ENCODE measurements around the gene LMAN1L.

Gene LMAN1L

DNA sequence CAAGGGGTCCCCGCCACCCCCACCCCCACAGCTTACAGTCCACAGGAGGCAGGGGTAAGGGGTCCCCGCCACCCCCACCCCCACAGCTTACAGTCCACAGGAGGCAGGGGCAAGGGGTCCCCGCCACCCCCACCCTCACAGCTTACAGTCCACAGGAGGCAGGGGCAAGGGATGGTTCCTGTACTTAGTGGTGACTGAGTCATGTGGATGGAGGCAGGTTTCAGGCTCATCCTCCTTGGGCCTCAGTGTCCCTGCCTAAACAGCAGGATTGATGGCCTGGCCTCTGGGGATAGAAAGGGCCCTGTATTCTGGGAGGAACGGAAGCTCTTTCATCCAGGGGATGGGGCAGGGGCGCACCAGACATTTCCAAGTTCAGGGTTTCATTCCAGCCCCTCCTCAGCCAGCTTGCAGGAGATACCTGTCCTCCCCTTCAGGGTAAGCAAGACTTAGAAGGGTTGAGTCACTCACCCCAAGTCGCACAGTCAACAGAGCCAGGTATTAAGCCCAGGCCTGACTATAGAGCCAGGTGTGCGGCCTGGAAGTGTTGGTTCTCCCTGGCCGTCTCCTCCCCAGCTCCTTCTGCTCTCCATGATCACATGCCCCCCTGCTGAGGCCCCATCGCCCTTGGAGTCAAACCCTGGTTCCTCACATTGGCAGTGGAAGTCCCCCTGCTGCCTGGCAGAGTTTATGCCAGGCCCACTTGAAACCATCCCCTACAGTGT is 18.2 kb upstream of the LMAN1L start:
- FAIRE-seq = no peak

DNA sequence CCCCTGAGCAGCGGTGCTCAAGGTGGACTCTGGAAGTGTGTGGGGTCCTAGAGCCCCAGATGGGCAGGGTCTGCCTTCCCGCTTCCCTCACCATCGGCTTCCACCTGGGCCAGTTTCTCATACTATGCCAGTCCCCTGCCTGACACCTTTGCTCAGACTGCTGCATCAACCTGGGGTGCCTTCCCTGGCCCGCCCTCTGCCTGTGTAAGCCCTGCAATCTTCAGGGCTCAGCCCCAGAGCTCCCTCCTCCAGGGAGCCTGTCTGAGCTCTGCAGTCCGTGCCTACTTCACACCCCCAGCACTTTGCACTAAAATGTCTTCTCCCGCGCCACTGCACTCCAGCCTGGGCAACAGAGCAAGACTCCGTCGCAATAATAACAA is 17.7 kb upstream of the LMAN1L start:
- no peak for FAIRE-seq

DNA sequence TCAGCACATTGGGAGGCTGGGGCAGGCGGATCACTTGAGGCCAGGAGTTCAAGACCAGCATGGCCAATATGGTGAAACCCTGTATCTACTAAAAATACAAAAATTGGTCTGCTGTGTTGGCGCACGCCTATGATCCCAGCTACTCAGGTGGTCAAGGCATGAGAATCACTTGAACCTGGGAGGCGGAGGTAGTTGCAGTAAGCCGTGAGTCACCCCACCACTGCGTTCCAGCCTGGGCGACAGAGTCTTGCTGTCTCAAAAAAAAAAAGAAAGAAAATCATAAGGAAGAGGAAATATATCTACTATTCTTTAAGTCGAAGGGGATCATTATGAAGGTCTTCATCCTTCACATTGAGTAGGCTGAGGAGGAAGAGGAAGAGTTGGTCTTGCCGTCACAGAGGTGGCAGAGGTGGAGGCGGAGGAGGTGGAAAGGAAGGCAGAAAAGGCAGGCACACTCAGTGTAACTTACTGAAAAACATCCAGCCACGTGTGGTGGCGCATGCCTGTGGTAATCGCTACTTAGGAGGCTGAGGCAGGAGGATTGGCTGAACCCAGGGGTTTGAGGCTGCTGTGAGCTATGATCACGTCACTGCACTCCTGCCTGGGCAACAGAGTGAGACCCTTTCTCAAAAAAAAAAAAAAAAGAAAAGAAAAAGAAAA is 16.5 kb upstream of the LMAN1L start:
- no peak for FAIRE-seq

DNA sequence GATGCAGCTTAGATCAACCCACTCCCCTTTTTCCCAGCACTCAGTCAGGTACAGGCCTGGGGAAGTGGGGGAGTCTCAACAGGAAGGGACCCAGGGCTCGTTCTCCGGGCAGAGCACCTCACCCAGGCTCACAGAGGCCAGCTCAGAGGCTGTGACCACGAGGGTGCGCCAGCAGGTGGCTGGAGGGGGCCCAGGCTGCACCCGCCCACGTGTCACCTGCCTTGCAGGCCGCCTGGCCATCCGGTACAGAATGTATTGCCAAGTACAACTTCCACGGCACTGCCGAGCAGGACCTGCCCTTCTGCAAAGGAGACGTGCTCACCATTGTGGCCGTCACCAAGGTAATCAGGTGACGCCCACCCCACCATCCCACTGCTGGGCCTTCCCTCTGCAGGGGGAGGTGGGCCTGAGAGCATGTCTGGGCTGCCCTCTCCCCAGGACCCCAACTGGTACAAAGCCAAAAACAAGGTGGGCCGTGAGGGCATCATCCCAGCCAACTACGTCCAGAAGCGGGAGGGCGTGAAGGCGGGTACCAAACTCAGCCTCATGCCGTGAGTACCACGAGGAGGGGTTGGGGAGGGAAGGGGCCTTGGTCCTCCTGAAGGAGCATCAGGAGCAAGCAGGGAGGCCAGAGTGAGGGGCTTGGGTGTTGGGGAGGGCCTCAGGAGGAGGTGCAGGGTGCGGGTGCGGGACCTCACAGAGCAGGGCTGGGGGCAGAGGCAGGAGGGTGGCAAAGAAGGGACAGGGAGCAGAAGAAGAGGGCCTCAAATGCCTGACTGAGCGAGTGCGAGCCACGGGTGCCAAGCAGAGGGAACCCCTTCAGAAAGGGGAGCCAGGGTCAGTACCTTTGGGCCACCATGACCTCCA is 14.0 kb upstream of the LMAN1L start:
- no peak for FAIRE-seq

DNA sequence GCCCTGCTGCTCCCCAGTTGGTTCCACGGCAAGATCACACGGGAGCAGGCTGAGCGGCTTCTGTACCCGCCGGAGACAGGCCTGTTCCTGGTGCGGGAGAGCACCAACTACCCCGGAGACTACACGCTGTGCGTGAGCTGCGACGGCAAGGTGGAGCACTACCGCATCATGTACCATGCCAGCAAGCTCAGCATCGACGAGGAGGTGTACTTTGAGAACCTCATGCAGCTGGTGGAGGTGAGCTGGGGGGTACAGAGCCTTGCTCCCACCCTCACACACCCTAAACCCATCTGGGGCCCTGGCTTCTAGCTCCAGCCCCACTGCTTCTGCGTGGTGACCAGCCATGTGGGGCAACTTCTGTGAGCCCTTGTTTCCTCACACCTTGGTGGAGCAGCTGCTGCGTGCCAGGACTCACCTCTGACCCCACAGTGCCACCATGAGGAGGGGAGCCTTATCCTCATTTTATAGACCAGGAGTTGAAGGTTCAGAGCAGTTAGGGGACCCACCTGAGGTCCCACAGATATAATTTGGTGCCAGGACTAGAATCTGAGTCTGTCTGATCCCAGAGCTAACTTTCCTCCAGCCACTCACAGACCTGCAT is 13.3 kb upstream of the LMAN1L start:
- FAIRE-seq = no peak

DNA sequence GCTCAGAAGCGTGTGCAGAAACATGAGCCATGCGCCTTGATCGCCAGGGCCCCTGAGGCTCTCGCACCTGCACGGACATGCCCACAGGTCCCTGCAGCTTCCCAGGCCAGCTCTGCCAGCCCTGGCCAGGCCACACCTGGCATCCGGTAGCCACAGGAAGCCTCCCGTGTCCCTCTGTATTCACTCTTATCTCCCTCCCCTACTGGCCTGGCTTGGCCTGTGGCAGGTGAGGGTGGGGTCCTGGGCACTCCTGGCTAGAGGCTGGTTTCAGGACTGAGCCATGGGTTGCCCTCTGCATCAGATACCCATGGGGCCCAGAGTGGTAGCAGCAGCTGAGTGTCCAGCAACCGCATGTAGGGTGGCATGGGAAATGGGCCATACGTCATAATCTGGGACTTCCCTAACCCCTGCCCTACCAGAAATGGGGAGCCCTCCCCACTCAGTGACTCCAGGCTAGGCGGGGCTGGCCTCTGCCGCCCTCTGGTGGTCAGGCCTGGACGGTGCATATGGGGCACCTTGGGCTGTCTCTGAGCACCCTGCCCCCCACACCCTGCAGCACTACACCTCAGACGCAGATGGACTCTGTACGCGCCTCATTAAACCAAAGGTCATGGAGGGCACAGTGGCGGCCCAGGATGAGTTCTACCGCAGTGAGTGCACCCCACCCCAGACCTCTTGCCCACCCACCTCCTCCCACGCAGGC is 12.6 kb upstream of the LMAN1L start:
- FAIRE-seq = no peak

DNA sequence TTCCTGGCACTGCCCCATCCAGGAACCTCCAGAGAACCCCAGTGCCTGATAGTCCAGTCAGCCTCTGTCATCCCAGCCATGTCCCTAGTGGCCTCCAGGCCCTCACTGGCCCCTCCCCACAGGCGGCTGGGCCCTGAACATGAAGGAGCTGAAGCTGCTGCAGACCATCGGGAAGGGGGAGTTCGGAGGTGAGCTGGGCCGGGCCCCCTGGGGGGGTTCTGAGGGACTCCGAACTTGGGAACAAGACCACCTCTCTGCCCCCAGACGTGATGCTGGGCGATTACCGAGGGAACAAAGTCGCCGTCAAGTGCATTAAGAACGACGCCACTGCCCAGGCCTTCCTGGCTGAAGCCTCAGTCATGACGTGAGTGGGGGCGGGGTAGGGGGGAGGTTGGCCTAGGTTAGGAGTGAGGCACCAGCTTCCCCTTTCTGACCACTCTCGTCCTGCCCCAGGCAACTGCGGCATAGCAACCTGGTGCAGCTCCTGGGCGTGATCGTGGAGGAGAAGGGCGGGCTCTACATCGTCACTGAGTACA is 12.0 kb upstream of the LMAN1L start:
- no peak for FAIRE-seq

DNA sequence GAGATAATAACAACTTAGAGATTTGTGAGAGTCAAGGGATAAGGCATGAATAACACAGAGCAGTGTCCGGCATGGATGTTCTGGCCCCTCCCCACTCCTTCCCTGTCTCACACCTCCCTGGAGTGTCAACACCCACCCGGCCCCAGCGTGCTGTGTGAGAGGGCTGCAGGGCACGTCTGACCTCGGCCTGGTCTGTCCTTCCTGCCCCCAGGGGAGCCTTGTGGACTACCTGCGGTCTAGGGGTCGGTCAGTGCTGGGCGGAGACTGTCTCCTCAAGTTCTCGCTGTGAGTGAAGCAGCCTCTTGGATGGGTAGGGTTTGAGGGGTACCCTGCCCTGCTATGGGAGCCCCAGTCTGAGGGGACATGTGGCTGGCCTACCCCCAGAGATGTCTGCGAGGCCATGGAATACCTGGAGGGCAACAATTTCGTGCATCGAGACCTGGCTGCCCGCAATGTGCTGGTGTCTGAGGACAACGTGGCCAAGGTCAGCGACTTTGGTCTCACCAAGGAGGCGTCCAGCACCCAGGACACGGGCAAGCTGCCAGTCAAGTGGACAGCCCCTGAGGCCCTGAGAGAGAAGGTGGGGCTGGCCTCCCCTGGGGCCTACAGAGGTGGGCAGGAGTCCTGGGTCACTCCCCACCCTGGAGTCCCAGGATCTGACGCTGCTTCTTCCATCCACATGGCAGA is 11.2 kb upstream of the LMAN1L start:
- no peak for FAIRE-seq

DNA sequence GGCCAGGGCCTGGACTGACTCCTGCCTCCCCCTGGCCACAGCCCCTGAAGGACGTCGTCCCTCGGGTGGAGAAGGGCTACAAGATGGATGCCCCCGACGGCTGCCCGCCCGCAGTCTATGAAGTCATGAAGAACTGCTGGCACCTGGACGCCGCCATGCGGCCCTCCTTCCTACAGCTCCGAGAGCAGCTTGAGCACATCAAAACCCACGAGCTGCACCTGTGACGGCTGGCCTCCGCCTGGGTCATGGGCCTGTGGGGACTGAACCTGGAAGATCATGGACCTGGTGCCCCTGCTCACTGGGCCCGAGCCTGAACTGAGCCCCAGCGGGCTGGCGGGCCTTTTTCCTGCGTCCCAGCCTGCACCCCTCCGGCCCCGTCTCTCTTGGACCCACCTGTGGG is 10.3 kb upstream of the LMAN1L start:
- FAIRE-seq = no peak

DNA sequence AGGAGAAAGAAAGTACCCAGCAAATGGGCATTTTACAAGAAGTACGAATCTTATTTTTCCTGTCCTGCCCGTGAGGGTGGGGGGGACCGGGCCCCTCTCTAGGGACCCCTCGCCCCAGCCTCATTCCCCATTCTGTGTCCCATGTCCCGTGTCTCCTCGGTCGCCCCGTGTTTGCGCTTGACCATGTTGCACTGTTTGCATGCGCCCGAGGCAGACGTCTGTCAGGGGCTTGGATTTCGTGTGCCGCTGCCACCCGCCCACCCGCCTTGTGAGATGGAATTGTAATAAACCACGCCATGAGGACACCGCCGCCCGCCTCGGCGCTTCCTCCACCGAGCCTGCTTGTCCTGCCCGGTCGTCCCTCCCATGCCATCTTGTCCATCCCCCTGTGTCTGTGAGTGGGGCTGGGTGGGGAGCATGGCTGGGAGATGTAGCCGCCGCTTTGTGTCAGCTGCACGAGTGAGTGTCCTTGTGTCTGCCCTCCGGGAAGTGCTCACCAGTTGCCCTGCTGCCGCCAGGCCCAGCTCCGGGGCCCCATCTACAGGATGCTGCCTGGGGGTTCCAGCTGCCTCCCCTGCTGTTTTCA is 9.7 kb upstream of the LMAN1L start:
- FAIRE-seq = no peak

DNA sequence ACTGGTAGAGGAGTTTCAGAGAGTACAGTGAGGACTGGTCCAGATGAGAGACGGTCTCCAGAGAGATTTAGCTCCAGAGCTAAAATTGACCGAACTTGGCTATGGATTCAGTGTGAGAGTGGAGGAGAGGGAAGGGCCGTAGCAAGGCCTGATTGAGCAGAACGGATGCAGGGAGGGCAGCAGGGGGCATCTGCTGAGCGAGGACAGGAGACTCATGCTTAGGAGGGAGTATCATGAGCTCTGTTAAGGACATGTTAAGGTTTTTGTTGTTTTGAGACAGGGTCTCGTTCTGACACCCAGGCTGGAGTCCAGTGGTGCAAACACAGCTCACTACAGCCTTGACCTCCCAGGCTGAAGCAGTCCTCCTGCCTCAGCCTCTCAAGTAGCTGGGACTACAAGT is 7.7 kb upstream of the LMAN1L start:
- FAIRE-seq = no peak

DNA sequence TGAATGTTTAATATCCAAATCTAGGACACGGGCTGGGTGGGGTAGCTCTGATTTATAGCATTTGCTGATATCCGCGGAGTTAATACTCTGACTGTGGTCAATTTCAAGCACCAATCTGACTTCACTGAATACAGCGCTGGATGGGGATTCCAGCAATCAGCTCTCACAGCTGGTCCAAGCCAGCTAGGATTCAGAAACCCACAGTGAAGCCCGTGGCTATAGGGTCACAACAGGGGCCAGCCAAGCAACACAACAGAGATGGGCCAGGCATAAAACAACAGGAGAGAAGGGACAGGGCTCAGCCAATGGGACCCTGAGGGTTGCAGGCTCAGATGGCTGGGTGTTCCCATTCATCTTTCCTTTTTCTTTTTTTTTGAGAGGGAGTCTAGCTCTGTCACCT is 5.4 kb upstream of the LMAN1L start:
- FAIRE-seq = no peak

DNA sequence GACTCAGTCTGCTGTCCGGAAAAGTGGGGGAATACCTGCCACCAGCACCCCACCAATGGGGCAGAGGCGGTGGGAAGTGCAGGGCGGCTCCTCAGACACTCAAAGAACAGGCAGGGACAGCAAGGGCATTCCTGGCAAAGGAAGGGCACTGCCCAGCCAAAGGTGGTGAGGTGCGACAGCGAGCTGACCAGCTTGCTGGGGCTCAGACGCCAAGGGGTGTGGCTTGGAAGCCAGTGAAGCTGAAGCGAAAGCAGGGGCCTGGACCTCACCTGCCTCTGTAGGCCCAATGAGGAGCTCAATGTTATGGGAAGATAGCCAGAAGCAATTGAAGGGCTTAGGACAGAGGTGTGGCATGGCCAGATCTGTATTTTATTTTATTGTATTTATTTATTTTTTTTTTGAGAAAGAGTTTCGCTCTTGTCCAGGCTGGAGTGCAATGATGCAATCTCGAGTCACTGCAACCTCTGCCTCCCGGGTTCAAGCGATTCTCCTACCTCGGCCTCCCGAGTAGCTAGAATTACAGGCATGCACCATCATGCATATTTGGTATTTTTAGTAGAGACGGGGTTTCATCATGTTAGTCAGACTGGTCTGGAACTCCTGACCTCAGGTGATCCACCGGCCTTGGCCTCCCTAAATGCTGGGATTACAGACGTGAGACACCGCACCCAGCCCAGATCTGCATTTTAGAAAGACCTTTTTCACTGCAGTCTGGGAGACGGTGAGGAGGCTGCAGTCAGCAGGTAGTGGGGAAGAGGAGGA is 4.4 kb upstream of the LMAN1L start:
- no peak for FAIRE-seq

DNA sequence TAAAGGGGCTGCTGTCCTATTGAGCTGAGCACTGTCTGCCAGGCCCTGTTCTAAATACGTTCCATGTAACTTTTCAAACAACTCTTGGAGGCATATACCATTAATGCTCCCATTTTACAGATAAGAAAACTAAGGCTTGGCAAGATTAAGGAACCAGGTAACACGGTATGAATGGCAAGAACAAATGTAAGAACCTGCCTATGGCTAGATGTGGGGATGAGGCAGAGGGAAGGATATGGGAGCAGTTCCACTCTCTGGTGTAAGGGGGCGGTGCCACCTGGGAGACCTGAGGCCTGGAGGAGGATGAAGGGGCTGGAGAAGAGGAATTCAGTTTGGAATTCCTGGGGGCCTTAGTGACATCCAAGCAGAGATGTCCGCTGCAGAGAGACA is 3.8 kb upstream of the LMAN1L start:
- no peak for FAIRE-seq

DNA sequence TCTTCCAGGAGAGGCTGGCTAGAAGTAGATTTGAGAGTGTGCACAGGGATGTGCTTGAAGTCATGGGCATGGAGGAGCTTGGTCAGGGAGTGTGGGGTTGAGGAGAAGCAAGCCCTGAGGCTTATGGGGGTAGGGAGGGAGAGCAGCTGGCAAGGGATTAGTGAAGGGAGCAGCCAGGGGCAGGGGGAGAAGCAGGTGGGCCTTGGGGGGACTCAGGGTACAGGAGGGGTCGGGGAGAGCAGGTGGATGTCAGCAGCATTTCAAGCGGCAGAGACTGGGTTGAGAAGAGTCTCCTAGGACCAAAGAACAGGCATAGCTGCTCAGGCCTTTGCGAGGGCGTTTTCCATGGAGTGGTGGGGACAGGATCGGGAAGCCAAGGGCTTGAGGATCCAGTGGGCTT is 3.4 kb upstream of the LMAN1L start:
- no peak for FAIRE-seq

DNA sequence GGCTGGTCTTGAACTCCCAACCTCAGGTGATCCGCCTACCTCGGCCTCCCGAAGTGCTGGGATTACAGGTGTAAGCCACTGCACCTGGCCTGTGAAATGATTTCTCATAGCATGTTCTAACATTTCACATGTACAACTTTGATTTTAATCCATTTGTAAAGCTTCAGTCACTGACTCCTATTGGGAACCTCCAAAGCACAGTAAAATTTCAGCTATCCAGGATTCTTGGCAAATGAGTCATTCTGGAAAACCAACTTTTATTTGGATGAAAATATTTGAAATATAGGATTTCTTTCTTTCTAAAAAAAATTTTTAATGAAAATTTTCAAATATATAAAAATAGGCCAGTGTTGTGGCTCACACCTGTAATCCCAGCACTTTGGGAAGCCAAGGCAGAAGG is 2.7 kb upstream of the LMAN1L start:
- no peak for FAIRE-seq

DNA sequence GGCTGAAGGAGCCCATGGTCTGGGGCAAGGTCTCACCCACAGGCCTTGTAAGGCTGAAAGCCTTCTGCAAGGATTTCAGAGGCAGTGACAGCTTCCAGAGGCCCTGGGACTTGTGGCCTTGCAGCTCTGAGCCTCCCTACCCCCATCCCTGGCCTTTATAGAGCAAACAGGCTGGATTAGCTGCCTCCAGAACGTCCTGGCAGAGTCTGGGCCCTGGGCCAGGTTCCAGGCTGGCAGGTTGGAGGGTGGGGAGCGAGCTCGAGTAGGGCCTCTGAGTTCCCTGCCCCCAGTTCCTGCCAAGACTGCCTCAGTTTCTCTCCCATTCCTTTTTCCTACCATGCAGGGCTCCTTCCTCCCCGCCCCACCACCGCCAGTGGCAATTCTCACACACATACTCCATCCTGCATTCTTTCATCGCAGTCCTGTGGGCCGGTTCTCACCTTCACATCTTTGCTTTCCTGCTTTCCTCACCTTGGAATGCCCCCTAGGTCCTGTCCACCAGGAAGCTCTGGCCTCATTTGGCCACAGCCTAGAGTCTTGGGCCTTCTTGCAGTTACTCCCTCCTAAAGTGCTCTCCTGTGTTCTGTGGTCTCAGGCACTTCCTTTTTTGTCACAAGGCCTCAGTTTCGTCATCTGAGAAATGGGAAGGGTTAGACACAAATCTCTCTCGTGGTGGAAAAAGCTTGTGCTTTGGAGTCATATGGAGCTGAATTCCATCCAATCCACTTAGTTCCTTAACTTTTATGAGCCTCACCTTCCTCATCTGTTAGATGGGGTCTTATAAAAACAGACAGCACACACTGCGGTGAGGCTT is 2.7 kb downstream of the LMAN1L start:
- no peak for FAIRE-seq

DNA sequence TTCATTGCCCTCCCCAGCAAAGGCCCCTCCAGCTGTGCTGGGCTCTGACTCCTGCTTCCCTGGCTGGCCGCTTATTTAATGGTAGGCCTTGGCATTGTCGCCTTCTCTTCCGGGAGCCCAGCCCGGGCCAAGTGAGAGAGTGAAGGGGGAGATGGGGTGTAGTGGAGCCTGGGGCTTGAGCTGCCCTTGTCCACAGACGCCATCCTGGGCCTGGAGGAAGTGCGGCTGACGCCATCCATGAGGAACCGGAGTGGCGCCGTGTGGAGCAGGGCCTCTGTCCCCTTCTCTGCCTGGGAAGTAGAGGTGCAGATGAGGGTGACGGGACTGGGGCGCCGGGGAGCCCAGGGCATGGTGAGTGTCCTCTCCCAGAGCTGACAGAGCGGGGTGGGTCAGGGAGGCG is 3.3 kb downstream of the LMAN1L start:
- no peak for FAIRE-seq

DNA sequence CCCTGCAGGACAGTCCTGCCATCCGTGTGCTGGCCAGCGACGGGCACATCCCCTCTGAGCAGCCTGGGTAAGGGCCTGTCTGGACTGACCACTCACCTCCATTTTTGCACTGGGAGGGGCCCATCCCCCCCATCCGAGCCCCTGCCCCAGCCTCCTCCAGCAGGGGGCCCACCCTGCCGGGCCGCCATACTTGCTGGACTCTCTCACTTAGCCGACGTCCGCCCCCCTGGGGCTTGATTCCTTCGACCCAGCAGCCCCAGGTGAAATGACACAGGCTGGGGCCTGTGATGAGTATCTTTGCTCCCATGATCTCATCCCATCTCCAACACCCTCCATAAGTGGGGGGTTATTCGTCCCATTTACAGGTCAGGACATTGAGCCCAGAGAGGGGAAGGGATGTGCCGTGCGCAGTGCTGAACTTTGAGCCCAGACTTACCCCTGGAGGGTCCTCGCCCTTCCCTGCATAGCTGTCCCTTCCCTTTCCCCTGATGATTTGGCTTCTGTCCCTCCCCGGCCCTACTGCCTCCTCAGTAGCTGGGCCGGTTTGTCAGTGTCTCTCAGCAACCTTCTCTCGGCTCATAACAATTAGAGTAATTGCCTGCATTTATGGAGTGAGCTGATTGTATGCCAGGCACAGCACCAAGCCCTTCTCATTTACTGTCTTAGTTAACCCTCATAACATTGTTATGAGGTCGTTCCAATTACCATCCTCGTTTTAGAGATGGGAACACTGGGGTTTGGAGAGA is 4.2 kb downstream of the LMAN1L start:
- no peak for FAIRE-seq

Data from islet of Langerhans (tissue), 1 donor.